ENCODE measurements around the gene DCANP1.

The DCANP1 gene

GRCh38 chr5:135456238-135457099 is 9.3 kb upstream of the DCANP1 start:
- Histone ChIP-seq H3K9ac (peak overlapping the region in 4 of 11 experiments; percentile 33 to 67 (median 58); a peak in 5 of 22 replicates), H3K27ac (peak overlapping the region in 6 of 11 experiments; percentile 40 to 85 (median 76); a peak in 11 of 22 replicates), H4K20me1 (no peaks in the 10 kb centered on the region), H3K27me3 (no peaks in the 10 kb centered on the region), H3K9me3 (replicated peaks in 1 of 11) (no peaks in the 10 kb centered on the region), H3K4me2 (peak overlapping the region in 7 of 11 experiments; percentile 31 to 88 (median 84); a peak in 14 of 22 replicates), H3K36me3 (no peaks in the 10 kb centered on the region), H3K4me1 (peaks cover 28 to 90% (median 56%) of the 10 kb centered on the region in 10 experiments), H3K4me3 (peak overlapping the region in 1 of 10 experiments; percentile 6; a peak in 2 of 20 replicates)
- TF ChIP-seq Cebpa-rat (IDR thresholded peaks at IDR 0.05), result 0 out of 22 replicates have a peak, but pooled peaks of 1 of the 11 experiments have one; percentile 42

- TF ChIP-seq Cebpa-rat (IDR thresholded peaks at IDR 0.05), result no peak
- Histone ChIP-seq H3K27ac (peak overlapping the region in 6 of 11 experiments; percentile 40 to 85 (median 76); a peak in 11 of 22 replicates), H3K4me1 (peaks cover 34 to 96% (median 62%) of the 10 kb centered on the region in 10 experiments), H3K9ac (peak overlapping the region in 4 of 11 experiments; percentile 33 to 67 (median 58); a peak in 5 of 22 replicates), H4K20me1 (no peaks in the 10 kb centered on the region), H3K9me3 (replicated peaks in 1 of 11) (no peaks in the 10 kb centered on the region), H3K4me3 (peak overlapping the region in 2 of 10 experiments; percentile 6 to 8; a peak in 2 of 20 replicates), H3K4me2 (peak overlapping the region in 7 of 11 experiments; percentile 31 to 88 (median 83); a peak in 14 of 22 replicates), H3K27me3 (no peaks in the 10 kb centered on the region), H3K36me3 (no peaks in the 10 kb centered on the region)
Observed at GRCh38 chr5:135455876-135456237, 8.7 kb upstream of the DCANP1 start.

GRCh38 chr5:135454946-135455345 is 7.8 kb upstream of the DCANP1 start:
- H3K4me2 ChIP-seq, result peak overlapping the region in 5 of 11 experiments; percentile 81 to 88 (median 87); a peak in 9 of 22 replicates
- peak overlapping the region in 1 of 11 experiments; percentile 18; a peak in 1 of 22 replicates for H3K9ac ChIP-seq
- H4K20me1 ChIP-seq, result no peaks in the 10 kb centered on the region
- peaks cover 0 to under 1% (median 0%) of the 10 kb centered on the region in 11 experiments; a peak in 2 of 22 replicates for H3K36me3 ChIP-seq
- H3K4me1 ChIP-seq, result peaks cover 43 to 97% (median 68%) of the 10 kb centered on the region in 10 experiments
- no peak overlapping the region for H3K4me3 ChIP-seq
- no peaks in the 10 kb centered on the region for H3K9me3 ChIP-seq (replicated peaks in 1 of 11)
- no peaks in the 10 kb centered on the region for H3K27me3 ChIP-seq
- TF ChIP-seq Cebpa-rat (IDR thresholded peaks at IDR 0.05), result no peak
- peak overlapping the region in 4 of 11 experiments; percentile 74 to 85 (median 80); a peak in 8 of 22 replicates for H3K27ac ChIP-seq

GRCh38 chr5:135453613-135454012 is 6.5 kb upstream of the DCANP1 start:
- no peak overlapping the region for H3K27ac ChIP-seq
- H3K27me3 ChIP-seq, result no peaks in the 10 kb centered on the region
- peak overlapping the region in 2 of 11 experiments; percentile 3 to 91; a peak in 4 of 22 replicates for H3K4me2 ChIP-seq
- H3K4me1 ChIP-seq, result peaks cover 46 to 97% (median 71%) of the 10 kb centered on the region in 10 experiments
- no peak for TF ChIP-seq Cebpa-rat (IDR thresholded peaks at IDR 0.05)
- no peaks in the 10 kb centered on the region for H3K9me3 ChIP-seq (replicated peaks in 1 of 11)
- H4K20me1 ChIP-seq, result no peaks in the 10 kb centered on the region
- peaks cover 0 to 14% (median 0%) of the 10 kb centered on the region in 11 experiments; a peak in 4 of 22 replicates for H3K36me3 ChIP-seq
- no peak overlapping the region for H3K9ac ChIP-seq
- H3K4me3 ChIP-seq, result no peak overlapping the region

GRCh38 chr5:135452321-135453030 is 5.3 kb upstream of the DCANP1 start, which contains the start of gene TIFAB:
TSS of gene TIFAB (minus strand) at chr5:135452351. CDS start at chr5:135449939, 2,412 bp downstream.
- H3K4me3 ChIP-seq, result peak within 1 kb of the TSS in 6 of 10 experiments; percentile 14 to 60 (median 52); a peak in 12 of 20 replicates
- H3K4me1 ChIP-seq, result peaks cover 53 to 97% (median 76%) of the 10 kb centered on the region in 10 experiments
- no peaks in the 10 kb centered on the region for H3K27me3 ChIP-seq

GRCh38 chr5:135451581-135452320 is 4.6 kb upstream of the DCANP1 start:
- no peak for TF ChIP-seq Cebpa-rat (IDR thresholded peaks at IDR 0.05)
- H3K4me1 ChIP-seq, result peaks cover 61 to 97% (median 79%) of the 10 kb centered on the region in 10 experiments
- H3K27me3 ChIP-seq, result no peaks in the 10 kb centered on the region
- peak overlapping the region in 6 of 10 experiments; percentile 14 to 60 (median 52); a peak in 12 of 20 replicates for H3K4me3 ChIP-seq
- H3K36me3 ChIP-seq, result peaks cover 0 to 25% (median 0%) of the 10 kb centered on the region in 11 experiments; a peak in 4 of 22 replicates
- H3K4me2 ChIP-seq, result peak overlapping the region; percentile 86 to 97 (median 91)
- no peaks in the 10 kb centered on the region for H4K20me1 ChIP-seq
- peak overlapping the region in 6 of 11 experiments; percentile 3 to 80 (median 46); a peak in 10 of 22 replicates for H3K9ac ChIP-seq
- H3K27ac ChIP-seq, result peak overlapping the region in 7 of 11 experiments; percentile 5 to 69 (median 44); a peak in 10 of 22 replicates
- no peaks in the 10 kb centered on the region; a peak in 1 of 22 replicates for H3K9me3 ChIP-seq (replicated peaks in 1 of 11)

More at GRCh38 chr5:135452321-135453030, 5.3 kb upstream of the DCANP1 start, which contains the start of gene TIFAB:
- Histone ChIP-seq H3K9ac (peak within 1 kb of the TSS in 6 of 11 experiments; percentile 3 to 80 (median 46); a peak in 10 of 22 replicates), H4K20me1 (no peaks in the 10 kb centered on the region), H3K36me3 (peaks cover 0 to 25% (median 0%) of the 10 kb centered on the region in 11 experiments; a peak in 4 of 22 replicates), H3K4me2 (peak within 1 kb of the TSS; percentile 86 to 97 (median 91)), H3K27ac (peak within 1 kb of the TSS in 7 of 11 experiments; percentile 5 to 69 (median 44); a peak in 10 of 22 replicates), H3K9me3 (replicated peaks in 1 of 11) (no peaks in the 10 kb centered on the region)
- no peak for TF ChIP-seq Cebpa-rat (IDR thresholded peaks at IDR 0.05)

- Histone ChIP-seq H4K20me1 (no peaks in the 10 kb centered on the region), H3K9me3 (replicated peaks in 1 of 11) (no peaks in the 10 kb centered on the region; a peak in 1 of 22 replicates), H3K27me3 (no peaks in the 10 kb centered on the region), H3K36me3 (peaks cover 0 to 30% (median 0%) of the 10 kb centered on the region in 11 experiments; a peak in 4 of 22 replicates), H3K4me2 (peak overlapping the region; percentile 86 to 97 (median 91); a peak in 20 of 22 replicates), H3K4me3 (peak overlapping the region in 5 of 10 experiments; percentile 46 to 60 (median 52); a peak in 8 of 20 replicates), H3K27ac (peak overlapping the region in 2 of 11 experiments; percentile 62 to 69; a peak in 3 of 22 replicates), H3K4me1 (peaks cover 69 to 100% (median 79%) of the 10 kb centered on the region in 10 experiments), H3K9ac (peak overlapping the region in 2 of 11 experiments; percentile 77 to 80; a peak in 4 of 22 replicates)
- TF ChIP-seq Cebpa-rat (IDR thresholded peaks at IDR 0.05), result no peak
Observed at GRCh38 chr5:135450952-135451351, 3.8 kb upstream of the DCANP1 start.

All from BLaER1 treated with 17β-estradiol and CSF1 and Interleukin-3, amounts not matched to agents 10 nM and 100 nM (cell line).